A673 (cell line): ENCODE data around the gene FAM185A. TPM values are rescaled to one million over a fixed set of nuclear protein-coding genes. Genes with fewer than 3 reads are reported as not detected.

Experiments
- BruUV-seq: library from RNA; stranded (reverse); fragments of 400-500 nt; replicated peaks from 2 replicates; lab custom pipeline; 2021; lab: Mats Ljungman, UMichigan
- CTCF ChIA-PET: fragments of 300-600 bp; sonication (Branson Sonifier 250); formaldehyde crosslinking; loops from one replicate; lab custom pipeline; 2022; ENCODE audit warnings: antibody characterized with exemption; lab: Charles Lee
- POLR2A ChIA-PET: fragments of 300-600 bp; sonication (Branson Sonifier 250); formaldehyde crosslinking; loops from one replicate; lab custom pipeline; 2022; ENCODE audit warnings: antibody characterized with exemption; ENCODE audit not compliant: low non-redundant PET; lab: Charles Lee
- DNase-seq: peaks from one replicate; pipeline ENCODE4 v3.0.0-alpha.2; 2015; ENCODE audit warnings: low spot score
- H3K27ac ChIP-seq: fragments of 200-600 bp; sonication (generic); 2 replicates; pipeline ENCODE4 v1.5.1; 2016; ENCODE audit warnings: mixed run types, low read depth, mild to moderate bottlenecking, mixed read lengths, antibody characterized with exemption, low read length; ENCODE audit not compliant: poor library complexity, severe bottlenecking
- H3K27me3 ChIP-seq: fragments of 200-600 bp; sonication (generic); replicated peaks from 2 replicates; pipeline ENCODE4 v1.6.1; 2017; ENCODE audit warnings: mixed run types, low read depth, mild to moderate bottlenecking, mixed read lengths, antibody characterized with exemption, low read length; ENCODE audit not compliant: insufficient read depth, poor library complexity
- H3K36me3 ChIP-seq: fragments of 200-600 bp; sonication (generic); 2 replicates; pipeline ENCODE4 v1.6.1; 2016; ENCODE audit warnings: mixed run types, mild to moderate bottlenecking, mixed read lengths, antibody characterized with exemption, low read length; ENCODE audit not compliant: insufficient read depth, poor library complexity, severe bottlenecking
- H3K4me1 ChIP-seq: fragments of 200-600 bp; sonication (generic); 2 replicates; pipeline ENCODE4 v1.6.1; 2017; ENCODE audit warnings: mixed run types, mild to moderate bottlenecking, mixed read lengths, antibody characterized with exemption, low read length; ENCODE audit not compliant: insufficient read depth, poor library complexity, severe bottlenecking
- H3K4me3 ChIP-seq: fragments of 200-600 bp; sonication (generic); 2 replicates; pipeline ENCODE4 v1.5.1; 2016; ENCODE audit warnings: low read depth, mixed run types, mild to moderate bottlenecking, mixed read lengths, low read length; ENCODE audit not compliant: poor library complexity, severe bottlenecking
- H3K9me3 ChIP-seq: fragments of 200-600 bp; sonication (generic); 2 replicates; pipeline ENCODE4 v1.6.1; 2016; ENCODE audit warnings: mixed run types, low read depth, mild to moderate bottlenecking, mixed read lengths, antibody characterized with exemption, low read length; ENCODE audit not compliant: poor library complexity, severe bottlenecking
- CTCF ChIP-seq: fragments of 300-800, 200-600 bp; sonication (generic); conservative IDR thresholded peaks from 2 replicates; pipeline ENCODE4 v1.5.1; 2017; ENCODE audit warnings: low read depth, mild to moderate bottlenecking, antibody characterized with exemption, low read length, moderate library complexity, mixed read lengths
- EZH2 ChIP-seq: fragments of 200-600 bp; sonication (generic); IDR thresholded peaks from 2 replicates; pipeline ENCODE4 v1.6.1; 2017; ENCODE audit warnings: borderline replicate concordance, low read depth, mild to moderate bottlenecking, mixed read lengths, antibody characterized with exemption, low read length; ENCODE audit not compliant: poor library complexity, severe bottlenecking
- intact Hi-C: fragments of 100-400 bp; cut with micrococcal nuclease; formaldehyde crosslinking; loops from one replicate; pipeline ENCODE4 v1.10.0; 2022; ENCODE audit not compliant: unreplicated experiment
- total RNA-seq: library from RNA; stranded (reverse); gene quantifications from 2 replicates; pipeline ENCODE4 v1.2.3, GENCODE V29; 2021

The FAM185A gene
- total RNA-seq, 1 experiment from 2014 or later: 4.6 TPM

GRCh38 chr7:102849079-102849478, 100.3 kb downstream of the FAM185A start:
- DNase-seq: no peak
- intact Hi-C loops: no loop called here
- Histone ChIP-seq H3K36me3 (no peaks in the 10 kb centered on the region), H3K27ac (no peak overlapping the region), H3K27me3 (peaks cover 23% of the 10 kb centered on the region), H3K9me3 (no peaks in the 10 kb centered on the region), H3K4me1 (no peaks in the 10 kb centered on the region), H3K4me3 (no peak overlapping the region)
- ChIA-PET CTCF (no interaction called here), POLR2A (no interaction called here)
- no TSS peak for BruUV-seq
- TF ChIP-seq EZH2: no peak
- TF ChIP-seq CTCF: no peak

GRCh38 chr7:102849538-102849937, 100.7 kb downstream of the FAM185A start:
- CTCF ChIA-PET: no interaction called here
- H3K4me1 ChIP-seq: no peaks in the 10 kb centered on the region

GRCh38 chr7:102856036-102856435, 107.2 kb downstream of the FAM185A start:
- intact Hi-C loops: no loop called here
- no TSS peak for BruUV-seq
- DNase-seq: no peak
- Histone ChIP-seq H3K27me3 (peaks cover 4% of the 10 kb centered on the region), H3K4me3 (no peak overlapping the region), H3K36me3 (no peaks in the 10 kb centered on the region), H3K4me1 (peaks cover 2% of the 10 kb centered on the region), H3K9me3 (no peaks in the 10 kb centered on the region), H3K27ac (no peak overlapping the region)
- ChIA-PET CTCF (no interaction called here), POLR2A (no interaction called here)
- TF ChIP-seq EZH2 (no peak), CTCF (no peak)

More at GRCh38 chr7:102849538-102849937, 100.7 kb downstream of the FAM185A start:
- intact Hi-C loops: no loop called here
- BruUV-seq: no TSS peak
- H3K27me3 ChIP-seq: peaks cover 23% of the 10 kb centered on the region
- H3K36me3 ChIP-seq: no peaks in the 10 kb centered on the region
- no peak overlapping the region for H3K27ac ChIP-seq
- TF ChIP-seq CTCF (no peak), EZH2 (no peak)
- no peak overlapping the region for H3K4me3 ChIP-seq
- POLR2A ChIA-PET: no interaction called here
- H3K9me3 ChIP-seq: no peaks in the 10 kb centered on the region
- no peak for DNase-seq

Other genes with a start within 250 kb of the FAM185A start
- gene RASA4B, start 231.2 kb upstream of the FAM185A start, total RNA-seq: 1.8 and 4.6 TPM in 2 replicates
- 4.3 and 7.3 TPM in 2 replicates for gene UPK3BL2, start 205.3 kb upstream of the FAM185A start, total RNA-seq
- not detected in 2 replicates for gene SPDYE2, start 197.8 kb upstream of the FAM185A start, total RNA-seq
- gene POLR2J3, start 176.4 kb upstream of the FAM185A start, total RNA-seq: 22.2 and 23.3 TPM in 2 replicates
- 9.2 and 13.8 TPM in 2 replicates for gene RASA4, start 132.2 kb upstream of the FAM185A start, total RNA-seq
- 10.4 and 11.4 TPM in 2 replicates for gene UPK3BL1, start 106.2 kb upstream of the FAM185A start, total RNA-seq
- gene SPDYE2B, start 98.7 kb upstream of the FAM185A start, total RNA-seq: not detected in 2 replicates
- gene POLR2J2, start 77.3 kb upstream of the FAM185A start, total RNA-seq: 5.2 and 7.2 TPM in 2 replicates
- gene LRRC17, start 164.0 kb downstream of the FAM185A start, total RNA-seq: 9.2 and 10.0 TPM in 2 replicates